ENCODE measurements around the gene CRYBA2.
A peak's percentile ranks its signal among the peaks of the same experiment; 100 is the strongest.

Gene CRYBA2

DNA sequence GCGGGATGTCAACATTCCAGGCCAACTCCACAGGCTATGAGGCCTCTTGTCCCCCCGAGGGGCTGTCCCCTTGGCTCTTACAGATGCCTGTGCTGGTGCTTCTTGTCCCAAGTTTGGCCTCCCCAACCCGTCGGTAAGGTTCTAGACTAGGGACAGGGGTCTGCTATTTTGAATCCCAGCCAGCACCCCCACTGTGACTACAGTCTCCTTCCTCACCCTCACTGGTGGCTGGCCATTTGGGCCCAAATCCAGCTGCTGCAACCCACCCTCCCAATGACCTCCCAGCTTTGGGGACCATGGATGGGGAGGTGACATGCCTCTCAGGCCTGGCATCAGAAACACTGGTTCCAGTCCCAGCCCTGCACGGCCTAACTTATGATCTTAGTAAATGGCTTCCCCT, 29.4 kb upstream of the CRYBA2 start:
- no peak for DNase-seq

DNA sequence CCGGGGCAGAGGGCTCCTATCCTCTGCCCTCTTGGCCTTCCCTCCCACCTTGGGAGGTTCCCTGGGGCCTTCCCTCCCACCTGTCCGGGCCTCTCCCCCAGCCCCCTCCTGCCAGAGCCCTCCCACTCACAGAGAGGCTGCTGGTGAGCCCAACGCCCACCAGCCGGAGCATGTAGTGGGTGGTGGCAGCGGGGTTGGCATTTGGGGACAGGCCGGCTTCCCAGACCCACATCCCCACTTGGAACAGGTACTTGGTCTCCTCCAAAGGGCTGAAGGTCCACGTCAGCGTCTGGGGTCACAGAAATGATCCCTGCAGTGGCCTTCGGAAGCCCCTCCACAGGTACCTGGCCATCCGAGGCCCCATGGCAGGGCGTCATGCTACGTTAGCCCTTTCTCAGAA, 28.8 kb upstream of the CRYBA2 start:
- DNase-seq, result no peak

DNA sequence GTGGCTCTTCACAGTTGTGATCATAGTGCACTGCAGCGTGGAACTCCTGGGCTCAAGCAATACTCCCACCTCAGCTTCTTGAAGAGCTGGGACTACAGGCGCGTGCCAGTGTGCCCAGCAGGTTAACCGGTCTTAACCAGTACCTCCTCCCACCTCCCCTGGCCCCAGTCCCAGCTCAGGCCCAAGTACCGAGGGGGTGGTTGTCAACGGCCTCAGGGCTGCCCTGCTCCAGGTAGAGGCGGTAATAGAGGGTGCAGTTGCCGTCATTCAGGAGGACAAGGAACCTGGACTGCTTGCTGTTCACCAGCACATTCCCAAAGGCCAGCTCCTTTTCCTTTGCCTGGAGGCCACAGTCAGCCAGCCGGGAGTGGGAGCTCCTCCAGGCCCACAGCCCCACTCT, 28.4 kb upstream of the CRYBA2 start:
- DNase-seq, result no peak

DNA sequence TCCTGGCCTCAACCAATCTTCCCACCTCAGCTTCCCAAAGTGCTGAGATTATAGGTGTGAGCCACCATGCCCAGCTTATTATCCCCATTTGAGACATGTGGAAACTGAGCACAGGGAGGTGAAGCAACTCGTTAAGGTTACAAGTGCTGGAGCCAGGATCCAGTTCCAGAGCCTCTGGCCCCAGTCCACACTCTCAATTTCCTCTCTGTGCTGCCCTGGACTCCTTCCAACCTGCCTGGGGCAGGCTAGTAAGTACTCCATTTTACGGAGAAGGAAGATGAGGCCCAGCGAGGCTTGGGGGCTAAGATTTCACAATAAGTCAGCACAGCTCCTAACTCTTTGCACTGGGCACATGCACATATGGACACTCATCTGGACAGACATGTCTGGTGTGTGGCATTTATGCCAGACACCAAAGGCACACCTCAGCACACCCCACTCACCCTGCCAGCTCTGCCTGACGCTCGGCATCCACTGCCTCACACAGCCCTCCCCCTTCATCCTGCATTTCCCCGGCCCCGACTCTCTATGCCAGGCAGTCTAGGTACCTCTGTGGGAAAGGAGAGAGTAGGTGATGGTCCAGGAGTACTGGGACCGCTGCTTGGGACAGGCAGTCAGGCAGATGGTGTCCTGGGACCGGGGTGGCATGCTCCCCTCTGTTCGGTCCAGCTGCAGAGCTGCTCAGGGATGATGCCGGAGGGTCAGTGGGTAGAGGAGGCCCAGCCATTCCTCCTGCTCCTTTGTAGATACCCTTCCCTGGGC, 27.6 kb upstream of the CRYBA2 start:
- no peak for DNase-seq

DNA sequence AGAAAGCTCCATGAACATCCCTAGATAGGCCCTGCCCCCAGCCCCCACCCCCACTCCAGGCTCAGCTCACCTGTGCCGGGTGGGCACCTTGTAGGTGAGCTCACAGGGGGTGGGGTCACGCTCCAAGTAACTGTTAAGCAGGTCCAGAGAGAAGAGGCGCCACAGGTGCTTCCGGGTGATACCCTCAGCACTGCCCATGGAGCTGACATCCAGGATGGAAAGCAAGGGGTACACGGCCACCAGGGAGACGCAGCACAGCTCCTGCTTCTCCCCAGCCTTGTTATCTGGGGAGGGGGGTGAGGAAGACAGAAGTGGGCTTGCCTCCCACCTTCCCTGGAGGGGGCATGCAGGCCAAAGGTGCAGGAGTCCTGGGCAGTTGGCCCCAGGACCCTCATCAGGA, 26.2 kb upstream of the CRYBA2 start:
- no peak for DNase-seq

GRCh38 chr2:219018726-219019125, 25.5 kb upstream of the CRYBA2 start:
- no peak for DNase-seq

GRCh38 chr2:219018286-219018685, 25.1 kb upstream of the CRYBA2 start:
- no peak for DNase-seq

DNA sequence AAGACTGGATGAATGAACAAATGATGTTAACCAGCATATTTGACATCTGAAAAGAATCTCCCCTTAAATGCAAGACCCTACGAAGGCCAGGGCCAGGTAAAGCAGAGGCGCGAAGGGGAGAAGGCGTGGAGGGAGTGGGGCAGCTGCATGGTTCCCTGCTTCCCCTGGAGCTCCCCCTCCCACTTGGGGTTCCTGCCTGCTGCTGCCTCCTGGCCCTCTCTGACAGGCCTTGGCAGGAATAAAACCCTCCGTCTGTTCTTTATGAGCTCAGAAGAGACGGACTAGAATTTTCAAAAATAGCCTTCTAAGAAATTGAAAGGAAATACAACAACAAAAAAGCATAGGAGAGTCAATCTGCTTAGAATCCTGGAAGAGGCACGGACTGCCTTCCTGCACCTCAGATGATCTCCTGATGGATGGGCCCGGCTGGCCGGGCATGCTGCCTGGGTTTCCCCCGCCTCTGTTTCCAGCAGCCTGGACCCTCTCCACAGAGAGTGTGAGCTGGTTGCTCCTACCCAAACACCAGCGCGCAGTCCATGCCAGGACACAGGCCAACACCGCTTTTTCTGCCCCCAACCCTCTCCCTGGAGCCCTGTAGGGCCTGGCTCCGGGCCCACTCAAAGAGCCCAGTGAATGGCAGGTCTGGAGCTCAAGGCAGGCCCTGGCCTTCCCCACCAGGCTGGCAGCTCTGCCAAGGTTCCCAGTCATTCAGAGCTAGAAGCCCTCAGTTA, 24.1 kb upstream of the CRYBA2 start:
- peak; percentile 50 for DNase-seq

GRCh38 chr2:219016721-219017120, 23.5 kb upstream of the CRYBA2 start:
- DNase-seq, result no peak

DNA sequence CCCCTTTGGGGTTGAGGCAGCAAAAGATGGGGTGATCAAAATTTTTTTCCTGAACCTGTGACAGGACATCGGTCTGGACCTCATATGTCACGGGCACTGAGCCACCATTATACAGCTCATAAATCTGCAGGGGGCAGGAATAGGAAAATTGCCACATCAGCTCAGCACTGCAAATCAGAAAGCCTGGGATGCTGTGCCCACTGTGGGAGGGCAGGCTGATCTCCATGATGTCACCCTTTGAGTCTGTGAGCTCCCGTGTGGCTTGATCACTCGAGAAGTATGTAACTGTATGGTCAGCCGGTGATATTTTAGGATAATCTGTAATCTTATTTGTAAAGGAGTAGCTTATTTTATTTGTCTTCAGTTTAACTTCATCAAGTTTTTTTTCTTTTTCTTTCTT, 17.7 kb upstream of the CRYBA2 start:
- no peak for DNase-seq

DNA sequence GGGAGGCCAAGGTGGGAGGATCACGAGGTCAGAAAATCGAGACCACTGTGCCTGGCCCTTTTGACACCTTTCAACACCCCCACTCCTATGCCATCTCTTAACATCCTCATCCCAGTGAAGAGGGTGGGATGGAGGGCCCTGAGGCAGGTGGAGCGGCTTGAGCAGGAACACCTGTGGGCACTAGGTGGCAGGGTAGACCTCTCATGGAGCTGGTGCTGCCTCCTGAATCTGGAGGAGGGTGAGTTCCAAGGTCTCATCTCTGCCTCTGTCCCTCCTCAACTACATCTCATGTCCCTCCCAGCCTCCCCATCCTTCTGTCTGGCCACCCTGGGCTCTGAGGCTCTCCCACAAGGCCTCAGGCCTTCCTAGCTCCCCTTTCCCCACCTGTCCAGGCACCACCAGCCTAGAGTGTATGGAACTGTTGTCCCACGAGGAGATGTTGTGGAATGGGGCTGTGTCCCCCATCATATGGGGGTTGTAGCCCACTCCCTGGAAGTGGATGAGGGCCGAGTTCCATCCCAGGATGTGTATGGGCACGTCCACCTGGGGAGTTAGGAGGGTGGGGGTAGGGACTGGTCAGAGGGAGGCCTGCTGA, 17.0 kb upstream of the CRYBA2 start:
- DNase-seq, result no peak

DNA sequence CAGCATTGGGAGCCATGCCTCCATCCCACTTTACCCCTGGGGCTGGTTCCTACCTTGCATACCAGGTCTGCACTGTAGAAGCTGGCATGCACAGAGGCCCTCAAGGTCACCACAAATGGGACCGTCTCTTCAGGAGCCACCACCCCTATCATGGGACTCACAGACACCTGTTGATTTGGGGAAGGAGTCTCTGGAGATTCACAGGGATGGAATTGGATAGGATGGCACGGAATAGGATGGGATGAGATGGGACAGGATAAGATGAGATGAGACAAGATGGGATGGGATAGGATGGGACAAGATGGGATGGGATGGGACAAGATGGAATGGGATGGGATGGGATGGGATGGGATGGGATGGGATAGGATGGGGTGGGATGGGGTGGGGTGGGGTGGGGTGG, 16.1 kb upstream of the CRYBA2 start:
- DNase-seq, result no peak

- DNase-seq, result no peak
Observed at GRCh38 chr2:219003979-219004378, 10.8 kb upstream of the CRYBA2 start.

DNA sequence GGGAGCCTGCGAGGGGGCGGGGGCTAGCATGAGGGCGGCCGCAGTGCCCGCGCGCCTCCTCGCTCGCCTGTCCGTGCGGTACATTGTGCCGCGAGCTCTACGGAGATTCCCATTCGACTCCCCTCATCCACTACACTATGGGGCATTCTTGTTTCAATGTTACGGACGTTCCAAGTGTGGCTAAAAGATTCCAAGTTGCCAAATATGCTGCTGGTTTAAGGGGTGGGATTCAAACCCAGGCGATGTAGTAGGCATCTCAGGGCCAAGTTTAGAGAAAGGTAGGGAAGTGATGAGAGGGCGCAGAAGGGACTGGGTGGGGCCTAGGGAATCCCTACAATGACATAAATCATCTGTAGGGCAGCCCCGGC, 10.0 kb upstream of the CRYBA2 start:
- DNase-seq, result no peak

DNA sequence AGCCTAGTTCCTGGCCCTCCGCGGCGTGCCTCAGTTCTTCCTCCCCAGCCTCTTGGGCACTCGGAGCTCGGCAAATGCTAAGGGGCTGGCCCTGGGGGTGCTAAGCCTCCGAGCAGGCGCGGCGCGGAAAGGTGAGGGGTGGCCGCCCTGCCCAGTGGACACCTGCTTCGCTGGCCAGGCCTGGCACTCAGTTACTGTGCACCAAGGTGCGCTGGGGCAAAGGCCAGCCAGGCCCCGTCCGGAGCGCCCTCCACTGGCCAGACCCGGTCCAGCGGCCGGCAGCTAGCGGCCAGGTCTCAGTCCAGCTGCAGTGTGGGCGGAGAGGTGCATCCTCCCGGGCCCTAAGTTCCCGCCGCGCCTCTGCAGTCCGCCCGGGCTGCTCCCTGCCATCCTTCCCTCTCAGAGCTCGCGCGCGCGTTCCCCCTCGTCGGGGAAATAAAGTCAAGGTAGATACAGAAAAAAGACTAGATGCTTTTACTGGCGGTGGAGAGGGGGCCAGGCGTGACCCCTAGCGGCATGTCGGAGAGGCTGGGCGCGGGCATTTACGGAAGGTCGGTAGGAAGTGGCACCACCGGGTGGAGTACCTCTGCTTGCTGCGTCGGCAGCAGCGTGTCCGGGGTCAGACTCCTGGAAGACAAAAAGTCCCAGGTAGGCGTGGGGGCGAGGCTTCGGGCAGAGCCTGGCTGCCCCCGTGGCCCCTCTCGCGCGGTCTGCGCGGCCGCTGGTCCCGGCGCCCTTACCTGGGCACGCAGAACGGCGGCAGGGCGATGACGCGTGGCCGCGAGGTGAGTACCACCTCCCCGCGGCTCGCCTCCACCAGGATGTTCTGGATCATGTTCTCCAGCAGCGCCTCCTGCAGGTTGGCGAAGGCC, 9.4 kb upstream of the CRYBA2 start:
- DNase-seq, result peak; percentile 93

DNA sequence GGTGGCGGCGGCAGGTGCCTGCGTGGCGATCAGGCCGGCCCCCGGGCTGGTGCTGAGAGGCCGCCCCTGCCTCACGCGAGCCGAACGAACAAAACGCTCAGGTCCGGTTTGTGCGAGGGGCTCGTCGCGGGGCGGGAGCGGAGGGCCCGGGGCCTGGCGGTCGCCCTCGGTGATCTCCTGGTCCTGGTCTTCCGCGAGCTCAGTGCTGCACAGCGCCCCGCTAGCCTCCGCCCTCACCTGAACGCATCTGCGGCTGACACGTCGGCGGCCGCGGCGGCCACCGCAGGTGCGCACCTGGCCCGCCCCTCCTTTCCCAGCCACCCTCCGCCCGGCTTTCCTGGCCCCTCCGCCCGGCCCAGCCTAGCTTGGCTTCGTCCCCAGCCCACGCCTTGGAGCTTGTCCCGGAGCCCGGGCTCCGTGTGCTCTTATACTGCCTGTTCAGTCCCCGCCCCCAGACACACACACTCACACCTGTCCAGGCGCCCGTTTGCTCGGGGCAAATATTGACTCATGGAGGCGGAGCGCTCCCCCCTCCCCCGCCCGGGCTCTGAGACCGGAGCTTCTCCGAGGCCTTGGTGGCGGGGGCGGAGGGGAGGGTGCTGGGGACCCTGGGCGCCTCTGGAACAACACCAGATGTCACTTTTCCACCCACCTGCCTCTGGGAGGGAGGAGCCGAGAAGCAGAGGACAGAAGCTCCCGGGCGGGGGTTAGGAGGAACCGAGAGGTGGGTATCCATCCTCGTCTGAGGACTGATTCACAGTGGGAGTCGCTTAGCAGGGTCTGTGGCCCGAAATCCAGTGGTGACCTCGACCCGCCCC, 8.6 kb upstream of the CRYBA2 start:
- peak; percentile 98 for DNase-seq

- no peak for DNase-seq
Observed at GRCh38 chr2:219001100-219001576, 7.9 kb upstream of the CRYBA2 start.

- DNase-seq, result peak; percentile 57
Observed at GRCh38 chr2:219000569-219000960, 7.3 kb upstream of the CRYBA2 start.

GRCh38 chr2:218999881-219000568, 6.8 kb upstream of the CRYBA2 start:
- DNase-seq, result peak; percentile 96

- DNase-seq, result no peak
Observed at GRCh38 chr2:218999021-218999880, 6.0 kb upstream of the CRYBA2 start.
